Peyer's patch (tissue), 4 donors: ENCODE measurements around the gene SLC17A7.

ENCODE experiments used
- POLR2A ChIP-seq, 2 donors: fragments of 450-650 bp; IDR thresholded peaks; one replicate each; pipeline ENCODE4 v1.5.1; 2017; ENCODE audit warnings: antibody characterized with exemption in 2 of 2, mild to moderate bottlenecking in 2 of 2, moderate library complexity in 2 of 2
- TF ChIP-seq, protein P1 (sequence below), 6 experiments: fragments of 450-650 bp in 4 of 6; fragments of 200-600 bp in 2 of 6; sonication (generic) in 1 of 6; IDR thresholded peaks; one replicate each; pipeline ENCODE4 v1.5.1; 2017 to 2019; ENCODE audit warnings: antibody characterized with exemption in 6 of 6, mild to moderate bottlenecking in 3 of 6, moderate library complexity in 1 of 6

DNA sequence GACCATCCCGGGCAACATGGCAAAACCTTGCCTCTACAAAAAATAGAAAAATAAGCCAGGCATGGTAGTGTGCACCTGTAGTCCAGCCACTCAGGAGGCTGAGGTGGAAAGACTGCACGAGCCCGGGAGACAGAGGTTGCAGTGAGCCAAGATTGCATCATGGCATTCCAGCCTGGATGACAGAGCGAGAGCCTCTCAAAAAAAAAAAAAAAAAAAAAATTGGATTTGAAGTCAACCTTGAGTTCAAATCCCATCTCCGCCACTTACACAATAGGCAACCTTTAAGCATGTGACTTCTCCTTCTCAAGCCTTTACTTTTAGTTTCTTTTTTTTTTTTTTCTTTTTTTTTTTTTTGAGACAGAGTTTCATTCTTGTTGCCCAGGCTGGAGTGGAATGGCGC is 41.3 kb downstream of the SLC17A7 start:
- TF ChIP-seq, protein P1, sequence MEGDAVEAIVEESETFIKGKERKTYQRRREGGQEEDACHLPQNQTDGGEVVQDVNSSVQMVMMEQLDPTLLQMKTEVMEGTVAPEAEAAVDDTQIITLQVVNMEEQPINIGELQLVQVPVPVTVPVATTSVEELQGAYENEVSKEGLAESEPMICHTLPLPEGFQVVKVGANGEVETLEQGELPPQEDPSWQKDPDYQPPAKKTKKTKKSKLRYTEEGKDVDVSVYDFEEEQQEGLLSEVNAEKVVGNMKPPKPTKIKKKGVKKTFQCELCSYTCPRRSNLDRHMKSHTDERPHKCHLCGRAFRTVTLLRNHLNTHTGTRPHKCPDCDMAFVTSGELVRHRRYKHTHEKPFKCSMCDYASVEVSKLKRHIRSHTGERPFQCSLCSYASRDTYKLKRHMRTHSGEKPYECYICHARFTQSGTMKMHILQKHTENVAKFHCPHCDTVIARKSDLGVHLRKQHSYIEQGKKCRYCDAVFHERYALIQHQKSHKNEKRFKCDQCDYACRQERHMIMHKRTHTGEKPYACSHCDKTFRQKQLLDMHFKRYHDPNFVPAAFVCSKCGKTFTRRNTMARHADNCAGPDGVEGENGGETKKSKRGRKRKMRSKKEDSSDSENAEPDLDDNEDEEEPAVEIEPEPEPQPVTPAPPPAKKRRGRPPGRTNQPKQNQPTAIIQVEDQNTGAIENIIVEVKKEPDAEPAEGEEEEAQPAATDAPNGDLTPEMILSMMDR (IDR thresholded peaks at IDR 0.05) = no peak
- no peak for TF ChIP-seq POLR2A (IDR thresholded peaks at IDR 0.05)
